Mucosa of rectum (tissue), 2 donors: ENCODE data around the gene CENPF.

Source experiments
- H3K27ac ChIP-seq, 2 donors: one replicate each; pipeline ENCODE4 v1.7.0; 2013; ENCODE audit warnings: inconsistent platforms in 2 of 2, low read depth in 2 of 2, low read length in 2 of 2
- H3K27me3 ChIP-seq, 2 donors: one replicate each; pipeline ENCODE4 v1.7.0; 2013; ENCODE audit warnings: low read length in 2 of 2; ENCODE audit not compliant: control insufficient read depth in 2 of 2, insufficient read depth in 2 of 2
- H3K36me3 ChIP-seq, 2 donors: one replicate each; pipeline ENCODE4 v1.7.0; 2013; ENCODE audit warnings: low read length in 2 of 2; ENCODE audit not compliant: control insufficient read depth in 2 of 2, insufficient read depth in 2 of 2
- H3K4me1 ChIP-seq, 2 donors: one replicate each; pipeline ENCODE4 v1.7.0; 2013; ENCODE audit warnings: low read length in 2 of 2, mild to moderate bottlenecking in 1 of 2; ENCODE audit not compliant: control insufficient read depth in 2 of 2, insufficient read depth in 2 of 2
- H3K4me3 ChIP-seq, 2 donors: one replicate each; pipeline ENCODE4 v1.7.0; 2013; ENCODE audit warnings: low read length in 2 of 2
- H3K9ac ChIP-seq, 2 donors: one replicate each; pipeline ENCODE4 v1.7.0; 2013; ENCODE audit warnings: low read length in 2 of 2, low read depth in 1 of 2, mild to moderate bottlenecking in 1 of 2
- H3K9me3 ChIP-seq, 2 donors: one replicate each; pipeline ENCODE4 v1.7.0; 2013; ENCODE audit warnings: low read length in 2 of 2; ENCODE audit not compliant: control insufficient read depth in 2 of 2
- donor health status: healthy.
- donor health status: Normal muscosa, but diverticular disease.

The CENPF gene

GRCh38 chr1:214637722-214638458, 34.9 kb downstream of the CENPF start:
- Histone ChIP-seq H3K4me1 (no peaks in the 10 kb centered on the region), H3K9ac (no peak overlapping the region), H3K27me3 (no peaks in the 10 kb centered on the region), H3K4me3 (no peak overlapping the region), H3K27ac (no peak overlapping the region), H3K36me3 (no peaks in the 10 kb centered on the region), H3K9me3 (no peaks in the 10 kb centered on the region)

DNA sequence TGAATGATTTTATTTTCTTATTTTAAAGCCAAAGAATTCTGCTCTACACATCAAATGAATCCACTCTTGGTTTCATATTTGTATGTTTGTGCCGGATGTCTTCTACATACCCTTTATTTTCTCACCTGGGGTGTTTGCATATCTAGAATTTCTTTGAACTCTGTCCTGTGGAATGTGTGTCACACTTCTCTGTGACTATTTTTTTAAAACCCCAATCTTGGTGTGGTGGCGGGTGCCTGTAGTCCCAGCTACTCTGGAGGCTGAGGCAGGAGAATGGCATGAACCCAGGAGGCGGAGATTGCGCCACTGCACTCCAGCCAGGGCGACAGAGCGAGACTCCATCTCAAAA, 35.4 kb downstream of the CENPF start:
- Histone ChIP-seq H3K27ac (no peak overlapping the region), H3K27me3 (no peaks in the 10 kb centered on the region), H3K4me1 (no peaks in the 10 kb centered on the region), H3K36me3 (no peaks in the 10 kb centered on the region), H3K9ac (no peak overlapping the region), H3K4me3 (no peak overlapping the region), H3K9me3 (no peaks in the 10 kb centered on the region)

DNA sequence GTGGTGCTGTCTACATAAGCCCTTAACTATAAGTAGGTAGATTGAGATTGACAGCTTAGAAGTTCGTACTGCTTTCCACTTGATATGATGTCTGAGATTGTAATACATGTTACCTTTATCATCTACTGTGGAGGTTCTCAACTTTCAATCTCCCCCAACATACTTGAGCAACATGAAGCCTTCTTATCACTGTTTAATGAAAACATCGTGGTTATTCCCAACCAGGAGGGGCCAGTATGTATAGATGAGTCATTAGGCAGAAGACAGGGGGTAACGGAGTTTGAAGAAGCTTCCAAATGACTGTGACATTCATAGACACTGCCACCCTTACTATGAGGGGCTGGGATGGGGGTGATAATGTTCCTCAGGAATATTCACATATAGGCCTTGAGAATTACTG, 36.0 kb downstream of the CENPF start:
- no peaks in the 10 kb centered on the region for H3K36me3 ChIP-seq
- no peak overlapping the region for H3K9ac ChIP-seq
- no peaks in the 10 kb centered on the region for H3K27me3 ChIP-seq
- no peaks in the 10 kb centered on the region for H3K4me1 ChIP-seq
- H3K4me3 ChIP-seq = no peak overlapping the region
- no peaks in the 10 kb centered on the region for H3K9me3 ChIP-seq
- H3K27ac ChIP-seq = no peak overlapping the region

GRCh38 chr1:214640431-214641213, 37.6 kb downstream of the CENPF start:
- Histone ChIP-seq H3K4me1 (no peaks in the 10 kb centered on the region), H3K27ac (no peak overlapping the region), H3K9me3 (no peaks in the 10 kb centered on the region), H3K36me3 (no peaks in the 10 kb centered on the region), H3K27me3 (no peaks in the 10 kb centered on the region), H3K9ac (no peak overlapping the region), H3K4me3 (no peak overlapping the region)

DNA sequence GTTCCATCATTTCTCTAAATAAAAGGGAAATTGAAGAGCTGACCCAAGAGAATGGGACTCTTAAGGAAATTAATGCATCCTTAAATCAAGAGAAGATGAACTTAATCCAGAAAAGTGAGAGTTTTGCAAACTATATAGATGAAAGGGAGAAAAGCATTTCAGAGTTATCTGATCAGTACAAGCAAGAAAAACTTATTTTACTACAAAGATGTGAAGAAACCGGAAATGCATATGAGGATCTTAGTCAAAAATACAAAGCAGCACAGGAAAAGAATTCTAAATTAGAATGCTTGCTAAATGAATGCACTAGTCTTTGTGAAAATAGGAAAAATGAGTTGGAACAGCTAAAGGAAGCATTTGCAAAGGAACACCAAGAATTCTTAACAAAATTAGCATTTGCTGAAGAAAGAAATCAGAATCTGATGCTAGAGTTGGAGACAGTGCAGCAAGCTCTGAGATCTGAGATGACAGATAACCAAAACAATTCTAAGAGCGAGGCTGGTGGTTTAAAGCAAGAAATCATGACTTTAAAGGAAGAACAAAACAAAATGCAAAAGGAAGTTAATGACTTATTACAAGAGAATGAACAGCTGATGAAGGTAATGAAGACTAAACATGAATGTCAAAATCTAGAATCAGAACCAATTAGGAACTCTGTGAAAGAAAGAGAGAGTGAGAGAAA, 38.4 kb downstream of the CENPF start:
- H3K4me3 ChIP-seq = no peak overlapping the region
- H3K27me3 ChIP-seq = no peaks in the 10 kb centered on the region
- H3K36me3 ChIP-seq = no peaks in the 10 kb centered on the region
- no peak overlapping the region for H3K27ac ChIP-seq
- H3K9me3 ChIP-seq = no peaks in the 10 kb centered on the region
- no peaks in the 10 kb centered on the region for H3K4me1 ChIP-seq
- no peak overlapping the region for H3K9ac ChIP-seq

- H3K4me1 ChIP-seq = no peaks in the 10 kb centered on the region
- no peak overlapping the region for H3K27ac ChIP-seq
- no peaks in the 10 kb centered on the region for H3K27me3 ChIP-seq
- H3K9me3 ChIP-seq = no peaks in the 10 kb centered on the region
- H3K36me3 ChIP-seq = no peaks in the 10 kb centered on the region
- H3K4me3 ChIP-seq = no peak overlapping the region
- H3K9ac ChIP-seq = no peak overlapping the region
Observed at GRCh38 chr1:214643030-214643429, 40.0 kb downstream of the CENPF start.

DNA sequence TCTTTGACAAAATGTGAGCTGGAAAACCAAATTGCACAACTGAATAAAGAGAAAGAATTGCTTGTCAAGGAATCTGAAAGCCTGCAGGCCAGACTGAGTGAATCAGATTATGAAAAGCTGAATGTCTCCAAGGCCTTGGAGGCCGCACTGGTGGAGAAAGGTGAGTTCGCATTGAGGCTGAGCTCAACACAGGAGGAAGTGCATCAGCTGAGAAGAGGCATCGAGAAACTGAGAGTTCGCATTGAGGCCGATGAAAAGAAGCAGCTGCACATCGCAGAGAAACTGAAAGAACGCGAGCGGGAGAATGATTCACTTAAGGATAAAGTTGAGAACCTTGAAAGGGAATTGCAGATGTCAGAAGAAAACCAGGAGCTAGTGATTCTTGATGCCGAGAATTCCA, 42.7 kb downstream of the CENPF start:
- Histone ChIP-seq H3K4me3 (no peak overlapping the region), H3K36me3 (no peaks in the 10 kb centered on the region), H3K27ac (no peak overlapping the region), H3K9me3 (no peaks in the 10 kb centered on the region), H3K9ac (no peak overlapping the region), H3K4me1 (no peaks in the 10 kb centered on the region), H3K27me3 (no peaks in the 10 kb centered on the region)

DNA sequence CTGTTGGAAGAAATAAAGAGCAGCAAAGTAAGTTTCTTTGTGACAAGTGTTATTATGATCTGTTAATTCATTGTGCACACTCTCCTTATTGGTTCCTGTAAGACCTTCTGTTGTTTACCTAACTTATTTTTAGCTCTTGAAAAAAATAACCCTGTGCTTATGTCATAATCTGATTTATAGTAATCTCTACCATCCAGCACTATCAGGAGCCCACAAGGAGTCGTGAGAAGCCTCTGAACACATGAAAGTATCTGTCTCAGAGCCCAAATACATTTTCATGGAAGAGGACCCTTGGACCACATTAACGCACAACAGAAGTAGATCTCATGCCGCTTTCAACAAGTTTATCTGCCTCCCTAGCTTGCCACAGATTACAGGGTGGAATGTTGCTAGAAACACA, 45.8 kb downstream of the CENPF start:
- Histone ChIP-seq H3K4me3 (no peak overlapping the region), H3K27ac (no peak overlapping the region), H3K9me3 (no peaks in the 10 kb centered on the region), H3K27me3 (no peaks in the 10 kb centered on the region), H3K4me1 (no peaks in the 10 kb centered on the region), H3K9ac (no peak overlapping the region), H3K36me3 (no peaks in the 10 kb centered on the region)

- Histone ChIP-seq H3K27me3 (no peaks in the 10 kb centered on the region), H3K9ac (no peak overlapping the region), H3K27ac (no peak overlapping the region), H3K36me3 (no peaks in the 10 kb centered on the region), H3K4me1 (no peaks in the 10 kb centered on the region), H3K4me3 (no peak overlapping the region), H3K9me3 (no peaks in the 10 kb centered on the region)
Observed at GRCh38 chr1:214649607-214650006, 46.6 kb downstream of the CENPF start.

GRCh38 chr1:214650664-214651063, 47.7 kb downstream of the CENPF start:
- H3K9ac ChIP-seq = no peak overlapping the region
- no peaks in the 10 kb centered on the region for H3K36me3 ChIP-seq
- H3K27ac ChIP-seq = no peak overlapping the region
- no peaks in the 10 kb centered on the region for H3K4me1 ChIP-seq
- H3K9me3 ChIP-seq = no peaks in the 10 kb centered on the region
- no peaks in the 10 kb centered on the region for H3K27me3 ChIP-seq
- H3K4me3 ChIP-seq = no peak overlapping the region
